Panc1 (cell line): ENCODE data around the gene PDYN.

Experiments
- POLR2AphosphoS5 ChIP-seq: IDR thresholded peaks from 2 replicates; pipeline ENCODE4 v1.6.1; 2012; ENCODE audit warnings: mild to moderate bottlenecking, low read depth, low read length, moderate library complexity
- SIN3A ChIP-seq: IDR thresholded peaks from 2 replicates; pipeline ENCODE4 v1.6.1; 2012; ENCODE audit warnings: low read depth, mild to moderate bottlenecking, low read length, moderate library complexity, borderline replicate concordance; ENCODE audit not compliant: insufficient read depth
- TCF7L2 ChIP-seq: IDR thresholded peaks from 2 replicates; pipeline ENCODE4 v1.6.1; 2011; ENCODE audit warnings: mild to moderate bottlenecking, low read depth, low read length, inconsistent platforms
- TF ChIP-seq, protein P1 (sequence below): fragments of 450-650 bp; IDR thresholded peaks from 2 replicates; pipeline ENCODE4 v1.5.1; 2017; ENCODE audit warnings: mild to moderate bottlenecking
- TF ChIP-seq, protein P2 (sequence below), 2 experiments: IDR thresholded peaks; 2 replicates each; pipeline ENCODE4 v1.6.1; 2011 to 2012; ENCODE audit warnings: low read depth in 2 of 2, control low read depth in 1 of 2, low read length in 1 of 2, mild to moderate bottlenecking in 1 of 2, moderate library complexity in 1 of 2; ENCODE audit not compliant: insufficient read depth in 1 of 2

DNA sequence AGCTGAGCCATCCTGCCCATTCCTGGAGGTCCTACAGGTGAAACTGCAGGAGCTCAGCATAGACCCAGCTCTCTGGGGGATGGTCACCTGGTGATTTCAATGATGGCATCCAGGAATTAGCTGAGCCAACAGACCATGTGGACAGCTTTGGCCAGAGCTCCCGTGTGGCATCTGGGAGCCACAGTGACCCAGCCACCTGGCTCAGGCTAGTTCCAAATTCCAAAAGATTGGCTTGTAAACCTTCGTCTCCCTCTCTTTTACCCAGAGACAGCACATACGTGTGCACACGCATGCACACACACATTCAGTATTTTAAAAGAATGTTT lies 54.6 kb downstream of the PDYN start:
- TF ChIP-seq, protein P1, sequence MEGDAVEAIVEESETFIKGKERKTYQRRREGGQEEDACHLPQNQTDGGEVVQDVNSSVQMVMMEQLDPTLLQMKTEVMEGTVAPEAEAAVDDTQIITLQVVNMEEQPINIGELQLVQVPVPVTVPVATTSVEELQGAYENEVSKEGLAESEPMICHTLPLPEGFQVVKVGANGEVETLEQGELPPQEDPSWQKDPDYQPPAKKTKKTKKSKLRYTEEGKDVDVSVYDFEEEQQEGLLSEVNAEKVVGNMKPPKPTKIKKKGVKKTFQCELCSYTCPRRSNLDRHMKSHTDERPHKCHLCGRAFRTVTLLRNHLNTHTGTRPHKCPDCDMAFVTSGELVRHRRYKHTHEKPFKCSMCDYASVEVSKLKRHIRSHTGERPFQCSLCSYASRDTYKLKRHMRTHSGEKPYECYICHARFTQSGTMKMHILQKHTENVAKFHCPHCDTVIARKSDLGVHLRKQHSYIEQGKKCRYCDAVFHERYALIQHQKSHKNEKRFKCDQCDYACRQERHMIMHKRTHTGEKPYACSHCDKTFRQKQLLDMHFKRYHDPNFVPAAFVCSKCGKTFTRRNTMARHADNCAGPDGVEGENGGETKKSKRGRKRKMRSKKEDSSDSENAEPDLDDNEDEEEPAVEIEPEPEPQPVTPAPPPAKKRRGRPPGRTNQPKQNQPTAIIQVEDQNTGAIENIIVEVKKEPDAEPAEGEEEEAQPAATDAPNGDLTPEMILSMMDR, result no peak
- TF ChIP-seq, protein P2, sequence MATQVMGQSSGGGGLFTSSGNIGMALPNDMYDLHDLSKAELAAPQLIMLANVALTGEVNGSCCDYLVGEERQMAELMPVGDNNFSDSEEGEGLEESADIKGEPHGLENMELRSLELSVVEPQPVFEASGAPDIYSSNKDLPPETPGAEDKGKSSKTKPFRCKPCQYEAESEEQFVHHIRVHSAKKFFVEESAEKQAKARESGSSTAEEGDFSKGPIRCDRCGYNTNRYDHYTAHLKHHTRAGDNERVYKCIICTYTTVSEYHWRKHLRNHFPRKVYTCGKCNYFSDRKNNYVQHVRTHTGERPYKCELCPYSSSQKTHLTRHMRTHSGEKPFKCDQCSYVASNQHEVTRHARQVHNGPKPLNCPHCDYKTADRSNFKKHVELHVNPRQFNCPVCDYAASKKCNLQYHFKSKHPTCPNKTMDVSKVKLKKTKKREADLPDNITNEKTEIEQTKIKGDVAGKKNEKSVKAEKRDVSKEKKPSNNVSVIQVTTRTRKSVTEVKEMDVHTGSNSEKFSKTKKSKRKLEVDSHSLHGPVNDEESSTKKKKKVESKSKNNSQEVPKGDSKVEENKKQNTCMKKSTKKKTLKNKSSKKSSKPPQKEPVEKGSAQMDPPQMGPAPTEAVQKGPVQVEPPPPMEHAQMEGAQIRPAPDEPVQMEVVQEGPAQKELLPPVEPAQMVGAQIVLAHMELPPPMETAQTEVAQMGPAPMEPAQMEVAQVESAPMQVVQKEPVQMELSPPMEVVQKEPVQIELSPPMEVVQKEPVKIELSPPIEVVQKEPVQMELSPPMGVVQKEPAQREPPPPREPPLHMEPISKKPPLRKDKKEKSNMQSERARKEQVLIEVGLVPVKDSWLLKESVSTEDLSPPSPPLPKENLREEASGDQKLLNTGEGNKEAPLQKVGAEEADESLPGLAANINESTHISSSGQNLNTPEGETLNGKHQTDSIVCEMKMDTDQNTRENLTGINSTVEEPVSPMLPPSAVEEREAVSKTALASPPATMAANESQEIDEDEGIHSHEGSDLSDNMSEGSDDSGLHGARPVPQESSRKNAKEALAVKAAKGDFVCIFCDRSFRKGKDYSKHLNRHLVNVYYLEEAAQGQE (IDR thresholded peaks at IDR 0.05; ENCODE audit: insufficient read depth in 1 of 2, low read depth in 2 of 2, low read length in 1 of 2), result no peak
- no peak for TF ChIP-seq POLR2AphosphoS5
- no peak for TF ChIP-seq SIN3A
- TF ChIP-seq TCF7L2, result no peak
